ENCODE data around the gene RPS21. TPM values are rescaled to one million over a fixed set of nuclear protein-coding genes. Genes with fewer than 3 reads are reported as not detected.

The RPS21 gene
- total and polyA plus RNA-seq, 2 of the 13 experiments (the other 11 are each of a cell fraction or from before 2014, with no cell fraction given): 2,647 to 11,063 TPM

GRCh38 chr20:62368976-62369814 is 17.7 kb upstream of the RPS21 start (continued):
- TF ChIP-seq ZNF639 (CRISPR knock-in tag; conservative IDR thresholded peaks at IDR 0.05) (no peak), PHF5A (CRISPR knock-in tag; IDR thresholded peaks at IDR 0.05; ENCODE audit: low read depth, unreplicated experiment) (no peak), ZNF614 (CRISPR knock-in tag; IDR thresholded peaks at IDR 0.05; ENCODE audit: borderline replicate concordance) (peak; percentile 63), U2AF2 (IDR thresholded peaks at IDR 0.05; ENCODE audit: low read depth, low read length) (no peak), ZBTB46 (CRISPR knock-in tag; IDR thresholded peaks at IDR 0.05; ENCODE audit: borderline replicate concordance) (peak; percentile 89), PHF20 (CRISPR knock-in tag; IDR thresholded peaks at IDR 0.05) (no peak), GABPB1 (CRISPR knock-in tag; IDR thresholded peaks at IDR 0.05) (peak; percentile 57; the same call in 1 of the 2 replicates), ISL2 (CRISPR knock-in tag; IDR thresholded peaks at IDR 0.05) (peak; percentile 50), ZNF362 (CRISPR knock-in tag; IDR thresholded peaks at IDR 0.05; ENCODE audit: borderline replicate concordance) (no peak), GATA4 (IDR thresholded peaks at IDR 0.05; ENCODE audit: borderline replicate concordance, low read depth) (no peak), ZNF20 (CRISPR knock-in tag; IDR thresholded peaks at IDR 0.05) (no peak), HNRNPH1 (optimal IDR thresholded peaks at IDR 0.05; ENCODE audit: low read depth, low read length) (peak; percentile 36), ZNF10 (CRISPR knock-in tag; IDR thresholded peaks at IDR 0.05; ENCODE audit: borderline replicate concordance, low read depth) (no peak), ZNF747 (CRISPR knock-in tag; IDR thresholded peaks at IDR 0.05; ENCODE audit: borderline replicate concordance) (no peak), ZNF792 (CRISPR knock-in tag; IDR thresholded peaks at IDR 0.05) (no peak), RAD51 (IDR thresholded peaks at IDR 0.05; ENCODE audit: borderline replicate concordance) (no peak), CENPT (CRISPR knock-in tag; IDR thresholded peaks at IDR 0.05; ENCODE audit: low read depth) (no peak), NR0B2 (CRISPR knock-in tag; IDR thresholded peaks at IDR 0.05) (no peak; the same call in 1 of the 2 replicates)

All from HepG2 (cell line).